D721Med (cell line): ENCODE measurements around the gene LPP.

Experiments used
- DNase-seq: peaks from one replicate; pipeline ENCODE4 v3.0.0; 2011; ENCODE audit warnings: low spot score; ENCODE audit not compliant: insufficient read length
- FAIRE-seq: peaks from 2 replicates; lab custom pipeline; 2011; peaks lifted over from hg19 to GRCh38; lab: Jason Lieb, UNC
- TF ChIP-seq, protein P1 (sequence below): IDR thresholded peaks from 2 replicates; pipeline ENCODE4 v1.5.1; 2012; ENCODE audit warnings: mild to moderate bottlenecking, control low read depth; ENCODE audit not compliant: insufficient read depth; ENCODE audit errors: missing control alignments

Gene LPP

DNA sequence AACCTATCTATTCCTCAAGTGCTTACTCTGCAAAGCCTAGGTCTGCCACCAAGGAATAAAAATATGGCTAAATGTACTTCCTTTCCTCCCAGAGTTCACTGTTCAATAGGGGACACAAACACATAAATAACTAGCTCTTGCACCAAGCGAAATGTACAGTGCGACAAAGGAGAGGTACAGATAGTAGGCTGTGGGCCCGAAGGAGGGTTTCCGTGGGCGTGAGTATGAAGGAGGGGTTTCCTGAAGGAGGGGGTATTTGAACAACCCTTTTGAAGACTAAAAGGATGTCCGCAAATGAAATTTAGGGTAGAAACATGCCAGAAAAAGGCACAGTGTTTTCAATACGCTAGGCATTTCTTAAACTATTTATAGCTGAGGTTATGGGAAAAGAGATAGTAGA is 207.9 kb downstream of the LPP start:
- FAIRE-seq (no peak), DNase-seq (no peak)
- TF ChIP-seq, protein P1, sequence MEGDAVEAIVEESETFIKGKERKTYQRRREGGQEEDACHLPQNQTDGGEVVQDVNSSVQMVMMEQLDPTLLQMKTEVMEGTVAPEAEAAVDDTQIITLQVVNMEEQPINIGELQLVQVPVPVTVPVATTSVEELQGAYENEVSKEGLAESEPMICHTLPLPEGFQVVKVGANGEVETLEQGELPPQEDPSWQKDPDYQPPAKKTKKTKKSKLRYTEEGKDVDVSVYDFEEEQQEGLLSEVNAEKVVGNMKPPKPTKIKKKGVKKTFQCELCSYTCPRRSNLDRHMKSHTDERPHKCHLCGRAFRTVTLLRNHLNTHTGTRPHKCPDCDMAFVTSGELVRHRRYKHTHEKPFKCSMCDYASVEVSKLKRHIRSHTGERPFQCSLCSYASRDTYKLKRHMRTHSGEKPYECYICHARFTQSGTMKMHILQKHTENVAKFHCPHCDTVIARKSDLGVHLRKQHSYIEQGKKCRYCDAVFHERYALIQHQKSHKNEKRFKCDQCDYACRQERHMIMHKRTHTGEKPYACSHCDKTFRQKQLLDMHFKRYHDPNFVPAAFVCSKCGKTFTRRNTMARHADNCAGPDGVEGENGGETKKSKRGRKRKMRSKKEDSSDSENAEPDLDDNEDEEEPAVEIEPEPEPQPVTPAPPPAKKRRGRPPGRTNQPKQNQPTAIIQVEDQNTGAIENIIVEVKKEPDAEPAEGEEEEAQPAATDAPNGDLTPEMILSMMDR, result no peak

DNA sequence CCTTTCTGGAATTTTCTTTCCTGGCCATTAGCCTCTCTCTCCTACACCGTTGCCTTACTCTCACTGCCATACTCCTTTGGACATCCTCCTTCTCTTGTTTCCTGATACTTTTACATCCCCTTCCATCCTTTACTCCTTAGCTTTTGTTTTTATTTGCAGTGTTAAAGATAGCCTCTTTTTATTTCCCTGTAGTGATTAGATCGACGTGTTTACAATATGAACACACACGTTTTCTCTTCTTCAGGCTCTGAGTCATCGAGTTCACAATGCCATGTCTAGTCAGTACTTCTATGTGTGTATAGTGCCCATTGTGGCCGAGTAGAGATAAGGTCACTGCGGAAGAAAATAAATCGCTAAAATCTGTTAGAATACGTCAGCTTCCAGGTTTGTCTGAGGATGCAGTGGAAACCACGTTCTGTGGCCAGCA is 208.5 kb downstream of the LPP start:
- FAIRE-seq (no peak), DNase-seq (no peak)
- TF ChIP-seq, protein P1, result no peak

DNA sequence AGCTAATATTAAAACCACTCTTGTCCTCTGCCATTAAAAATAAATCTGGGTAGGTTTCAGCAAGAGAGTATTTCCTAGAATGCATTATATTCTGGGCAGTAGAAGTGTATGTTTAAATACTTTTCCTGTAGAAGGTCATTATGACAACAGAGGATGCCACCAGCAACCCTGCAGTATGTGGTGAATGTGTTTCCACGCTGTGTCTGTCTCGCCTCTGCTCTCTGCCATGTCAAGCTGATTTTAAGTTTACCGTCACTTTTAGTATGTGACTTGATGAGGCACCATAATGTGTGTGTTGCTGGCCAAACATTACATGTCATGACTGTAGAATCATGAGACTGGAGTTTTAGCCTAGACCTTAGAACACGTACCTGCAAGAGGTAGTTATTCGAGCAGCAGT is 211.2 kb downstream of the LPP start:
- TF ChIP-seq, protein P1, result no peak
- no peak for DNase-seq
- no peak for FAIRE-seq

DNA sequence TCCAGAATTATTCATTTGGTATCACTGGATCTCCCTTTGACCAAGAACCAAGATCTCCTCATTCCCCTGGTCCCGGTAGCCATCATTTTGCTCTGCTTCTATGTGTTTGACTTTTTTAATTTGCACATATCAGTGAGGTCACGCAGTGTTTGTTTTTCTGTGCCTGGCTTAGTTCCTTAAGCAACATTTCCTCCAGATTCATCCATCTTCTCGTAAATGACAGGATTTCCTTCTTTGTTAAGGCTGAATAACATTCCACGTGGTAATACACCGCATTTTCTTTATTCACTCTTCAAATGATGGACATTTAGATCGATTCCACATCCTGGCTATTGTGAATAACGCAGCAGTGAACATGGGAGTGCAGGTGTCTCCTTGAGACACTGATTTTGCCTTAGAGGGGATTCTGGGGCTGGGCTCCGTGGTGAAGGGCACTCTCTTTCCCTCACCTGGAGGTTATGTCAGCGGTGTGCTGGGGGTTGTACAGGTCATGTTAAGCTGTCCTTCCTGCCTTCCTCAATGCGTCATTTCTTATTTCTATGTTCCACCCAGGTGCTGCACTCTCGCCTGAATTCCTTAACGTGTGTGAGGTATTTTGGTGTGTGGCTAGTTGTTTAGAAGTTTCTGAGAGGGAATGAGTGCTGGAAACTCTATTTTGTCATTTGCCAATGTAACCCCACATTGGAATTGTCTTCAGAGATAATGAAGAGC is 212.2 kb downstream of the LPP start:
- no peak for FAIRE-seq
- DNase-seq, result no peak
- TF ChIP-seq, protein P1, result no peak

DNA sequence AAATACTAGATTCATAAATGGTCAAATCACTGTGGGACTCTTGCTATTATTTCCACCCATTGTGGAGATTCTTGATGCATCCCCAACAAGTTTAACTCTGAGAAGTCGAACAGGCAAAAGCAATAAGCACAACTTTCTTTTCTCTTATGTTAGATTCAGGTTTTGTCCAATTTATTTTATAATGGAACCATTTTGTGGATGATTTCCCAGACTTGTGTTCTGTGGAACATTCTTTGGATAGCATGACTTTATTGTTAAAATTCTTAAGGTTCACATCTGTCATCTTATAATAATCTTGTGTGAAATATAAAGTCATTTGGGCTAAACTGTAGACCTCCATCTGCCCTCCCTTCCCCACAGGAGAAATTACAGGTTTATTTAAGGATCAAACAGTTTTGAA is 213.7 kb downstream of the LPP start:
- DNase-seq (no peak), FAIRE-seq (no peak)
- TF ChIP-seq, protein P1, result no peak

DNA sequence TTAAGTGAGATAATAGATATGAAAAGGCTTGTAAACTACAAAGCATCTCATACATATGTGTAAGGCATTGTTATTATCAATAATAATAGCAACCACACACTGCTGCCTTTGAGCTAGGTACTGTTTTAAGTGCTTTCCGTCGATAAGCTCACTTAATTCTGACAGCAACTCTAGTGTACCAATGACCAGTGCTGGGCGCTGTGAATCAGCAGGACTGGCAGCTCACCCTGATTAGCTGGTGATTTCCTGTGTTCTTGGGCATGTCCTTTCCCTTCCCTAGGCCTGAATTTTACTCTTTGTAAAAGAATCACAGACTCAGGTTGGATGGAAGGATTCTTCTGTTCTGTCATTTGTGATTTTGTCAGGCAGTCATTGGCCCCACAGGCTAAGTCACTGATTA is 215.6 kb downstream of the LPP start:
- FAIRE-seq, result no peak
- TF ChIP-seq, protein P1, result no peak

DNA sequence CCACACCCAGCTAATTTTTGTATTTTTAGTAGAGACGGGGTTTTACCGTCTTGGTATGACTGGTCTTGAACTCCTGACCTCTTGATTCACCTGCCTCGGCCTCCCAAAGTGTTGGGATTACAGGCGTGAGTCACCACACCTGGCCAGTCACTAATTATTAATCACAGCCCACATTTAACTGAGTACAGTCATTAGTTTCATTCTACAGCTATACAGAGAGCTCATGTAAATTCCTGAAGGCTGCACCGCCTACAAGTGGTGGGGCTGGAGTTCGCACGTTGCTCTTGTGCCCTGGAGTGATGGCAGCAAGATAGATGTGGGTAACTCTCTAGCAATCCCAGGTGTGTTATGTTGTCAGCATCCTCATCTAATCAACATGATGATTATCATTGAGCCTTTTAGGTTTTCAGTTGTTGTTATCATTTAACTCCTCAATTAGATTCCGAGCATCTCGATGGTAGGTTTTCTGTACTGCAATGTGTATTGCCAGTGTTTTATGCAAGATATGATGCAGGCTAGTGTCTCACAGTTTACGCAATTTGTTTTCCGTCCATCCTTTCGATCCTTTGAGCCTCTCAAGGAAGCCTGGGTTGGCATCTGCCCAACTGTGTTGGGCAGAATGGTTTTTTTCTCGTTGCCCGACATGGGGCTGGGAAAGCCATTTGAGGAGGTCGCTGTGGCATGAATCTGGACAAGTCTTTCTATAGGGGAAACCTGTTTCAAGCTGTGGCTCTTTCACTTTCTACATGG is 216.3 kb downstream of the LPP start:
- FAIRE-seq (no peak), DNase-seq (no peak)
- TF ChIP-seq, protein P1, result no peak

More for the DNA sequence above, 215.6 kb downstream of the LPP start:
- DNase-seq, result no peak
